Stimulated activated CD8-positive, alpha-beta memory T cell treated with anti-CD3 and anti-CD28 coated beads, Interleukin-7, amount 100 ng/mL, for 4 hours (primary cell): Measurements from ENCODE around the gene KISS1.
A peak's percentile ranks its signal among the peaks of the same experiment; 100 is the strongest.

Experiments used
- DNase-seq, 2 donors: peaks; one replicate each; pipeline ENCODE4 v3.0.0-alpha.2; 2020; ENCODE audit warnings: low read depth in 2 of 2

The KISS1 gene

GRCh38 chr1:204155881-204156280 is 40.4 kb downstream of the KISS1 start:
- no peak for DNase-seq

GRCh38 chr1:204154568-204155255 is 41.6 kb downstream of the KISS1 start:
- DNase-seq, result no peak

- DNase-seq, result no peak
Measured at GRCh38 chr1:204153667-204154066, 42.6 kb downstream of the KISS1 start.

- no peak for DNase-seq
Measured at GRCh38 chr1:204152310-204153044, 43.8 kb downstream of the KISS1 start.

GRCh38 chr1:204151552-204152309 is 44.6 kb downstream of the KISS1 start, which contains the start of gene ETNK2:
TSS of gene ETNK2 (minus strand) at chr1:204152044. CDS start at chr1:204151852, 192 bp downstream.
- DNase-seq, result peak; percentile 21 to 58

- no peak for DNase-seq
Measured at GRCh38 chr1:204150702-204151551, 45.4 kb downstream of the KISS1 start.

- no peak for DNase-seq
Measured at GRCh38 chr1:204149635-204150565, 46.4 kb downstream of the KISS1 start.

- no peak for DNase-seq
Measured at GRCh38 chr1:204149107-204149506, 47.2 kb downstream of the KISS1 start.

GRCh38 chr1:204147406-204148383 is 48.6 kb downstream of the KISS1 start:
- DNase-seq, result no peak

- DNase-seq, result no peak
Measured at GRCh38 chr1:204146965-204147364, 49.3 kb downstream of the KISS1 start.

- no peak for DNase-seq
Measured at GRCh38 chr1:204146309-204146708, 50.0 kb downstream of the KISS1 start.

- no peak for DNase-seq
Measured at GRCh38 chr1:204145033-204145504, 51.2 kb downstream of the KISS1 start.

- no peak for DNase-seq
Measured at GRCh38 chr1:204143276-204144041, 52.8 kb downstream of the KISS1 start.

- DNase-seq, result no peak
Measured at GRCh38 chr1:204142032-204142974, 54.0 kb downstream of the KISS1 start.

GRCh38 chr1:204141131-204141530 is 55.2 kb downstream of the KISS1 start:
- DNase-seq, result no peak
